NAMALWA (cell line): ENCODE data around the gene CHCHD6.

ENCODE experiments used
- DNase-seq: peaks from one replicate; pipeline ENCODE4 v3.0.0-alpha.2; 2015; ENCODE audit warnings: low spot score

Gene CHCHD6

GRCh38 chr3:126743781-126744180, 39.7 kb downstream of the CHCHD6 start:
- no peak for DNase-seq

DNA sequence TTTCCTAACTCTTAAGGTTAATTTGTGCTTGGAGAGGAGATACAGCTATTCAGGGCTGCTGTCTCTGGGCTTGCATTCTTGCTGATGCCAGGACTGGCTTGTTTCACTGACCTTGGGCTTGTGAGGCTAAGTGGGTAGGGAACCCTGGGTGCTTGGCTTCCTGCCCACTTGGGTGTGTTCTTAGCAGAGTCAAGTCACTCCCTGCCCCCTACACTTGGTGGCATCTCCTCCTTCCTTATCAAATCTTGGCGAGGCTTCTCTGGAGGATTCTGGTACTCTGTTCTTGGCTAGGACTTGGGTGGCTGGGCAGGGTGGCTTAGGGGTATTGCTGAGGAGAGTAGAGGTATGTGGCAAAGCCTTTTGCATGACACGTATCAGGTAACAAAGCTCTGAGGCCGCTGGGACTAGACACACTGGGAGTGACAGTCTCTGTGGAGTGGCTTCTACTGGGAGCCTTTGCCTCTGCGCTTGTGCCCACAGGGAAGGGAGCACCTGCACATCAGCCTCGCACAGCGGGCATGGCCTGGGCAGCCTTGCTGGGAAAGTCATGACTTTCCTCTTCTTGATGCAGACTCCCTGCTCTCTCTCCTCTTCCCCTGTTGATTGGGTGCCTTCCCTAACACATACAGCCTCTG, 41.8 kb downstream of the CHCHD6 start:
- no peak for DNase-seq

- no peak for DNase-seq
These were observed 42.5 kb downstream of the CHCHD6 start for GRCh38 chr3:126746395-126747177.

DNA sequence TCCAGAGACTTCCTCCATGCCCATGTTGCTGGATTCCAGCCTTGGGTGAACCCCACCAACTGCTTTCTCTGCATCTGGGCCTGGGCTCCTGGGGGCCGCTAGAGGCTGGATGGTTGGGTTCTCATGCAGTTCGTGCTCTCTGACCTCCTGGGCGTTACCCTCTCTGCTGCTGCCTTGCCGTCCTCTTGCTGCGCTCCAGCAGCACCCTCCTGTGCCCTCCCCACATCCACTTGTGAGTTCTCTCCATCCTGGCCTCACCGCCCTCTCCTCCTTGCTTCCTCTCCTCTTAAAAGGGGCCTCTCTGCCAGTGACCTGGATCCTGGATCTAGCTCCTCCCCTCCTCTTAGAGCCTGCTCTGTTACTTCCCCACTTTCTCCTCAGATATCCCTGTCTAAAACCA, 43.7 kb downstream of the CHCHD6 start:
- no peak for DNase-seq

GRCh38 chr3:126748701-126749546, 44.9 kb downstream of the CHCHD6 start:
- DNase-seq, result no peak

GRCh38 chr3:126749547-126749875, 45.5 kb downstream of the CHCHD6 start:
- no peak for DNase-seq

DNA sequence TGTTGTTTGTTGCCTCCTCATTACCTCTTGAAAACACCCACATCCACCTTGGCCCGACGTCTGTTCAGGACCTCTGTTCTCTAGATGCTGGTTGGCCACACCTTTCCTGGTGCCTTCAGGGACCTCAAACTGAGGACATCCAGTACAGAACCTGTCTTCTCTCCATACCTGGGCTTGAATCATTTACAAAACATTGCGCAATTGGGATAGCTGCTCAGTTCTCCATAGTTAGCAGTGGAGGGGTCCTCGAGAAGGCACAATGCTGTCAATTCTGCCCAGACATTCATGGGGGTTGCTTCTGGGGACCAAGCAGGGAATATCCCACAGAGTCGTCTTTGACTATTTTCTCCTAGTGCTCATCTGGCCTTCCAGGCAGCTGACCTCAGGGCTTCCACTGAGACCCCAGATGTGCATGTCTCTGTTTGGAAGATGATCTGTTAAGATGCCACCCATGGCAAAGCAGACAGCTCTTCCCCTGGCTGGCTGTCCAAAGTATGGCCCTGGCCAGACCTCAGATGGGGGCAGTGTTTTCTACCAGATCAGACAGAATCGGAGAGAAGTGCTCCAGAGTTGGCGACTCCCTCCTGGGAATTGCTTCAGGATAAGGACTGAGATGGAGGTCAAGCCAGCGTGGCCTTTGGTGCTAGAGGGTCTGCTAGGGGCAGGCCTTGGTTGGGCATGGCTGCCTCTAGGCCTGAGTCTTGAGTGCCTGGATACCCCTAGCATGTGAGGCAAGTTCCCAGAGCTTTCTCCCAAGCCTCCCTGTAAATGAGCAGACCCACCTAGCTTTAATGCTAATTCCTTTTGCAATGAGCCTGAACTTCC, 46.1 kb downstream of the CHCHD6 start:
- DNase-seq, result no peak

DNA sequence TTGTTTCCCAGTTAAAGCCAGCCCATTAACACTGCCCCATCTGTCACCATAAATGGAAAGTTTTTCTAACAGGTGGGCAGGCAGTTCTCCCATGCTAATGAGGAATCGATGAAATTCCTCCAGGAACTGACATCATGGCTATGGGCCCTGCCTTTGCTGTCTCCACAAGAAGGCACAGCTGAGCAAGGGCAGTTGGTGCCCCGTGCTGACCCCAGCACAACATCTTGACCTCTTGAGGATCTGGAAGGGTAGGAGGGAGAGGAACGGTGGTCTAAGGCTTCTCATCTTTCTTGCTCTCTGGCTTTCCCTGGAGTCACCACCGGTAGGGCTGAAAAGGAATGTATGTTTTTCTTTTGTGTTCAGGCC, 46.7 kb downstream of the CHCHD6 start:
- DNase-seq, result no peak

- DNase-seq, result no peak
These were observed 47.7 kb downstream of the CHCHD6 start for GRCh38 chr3:126751611-126752302.

DNA sequence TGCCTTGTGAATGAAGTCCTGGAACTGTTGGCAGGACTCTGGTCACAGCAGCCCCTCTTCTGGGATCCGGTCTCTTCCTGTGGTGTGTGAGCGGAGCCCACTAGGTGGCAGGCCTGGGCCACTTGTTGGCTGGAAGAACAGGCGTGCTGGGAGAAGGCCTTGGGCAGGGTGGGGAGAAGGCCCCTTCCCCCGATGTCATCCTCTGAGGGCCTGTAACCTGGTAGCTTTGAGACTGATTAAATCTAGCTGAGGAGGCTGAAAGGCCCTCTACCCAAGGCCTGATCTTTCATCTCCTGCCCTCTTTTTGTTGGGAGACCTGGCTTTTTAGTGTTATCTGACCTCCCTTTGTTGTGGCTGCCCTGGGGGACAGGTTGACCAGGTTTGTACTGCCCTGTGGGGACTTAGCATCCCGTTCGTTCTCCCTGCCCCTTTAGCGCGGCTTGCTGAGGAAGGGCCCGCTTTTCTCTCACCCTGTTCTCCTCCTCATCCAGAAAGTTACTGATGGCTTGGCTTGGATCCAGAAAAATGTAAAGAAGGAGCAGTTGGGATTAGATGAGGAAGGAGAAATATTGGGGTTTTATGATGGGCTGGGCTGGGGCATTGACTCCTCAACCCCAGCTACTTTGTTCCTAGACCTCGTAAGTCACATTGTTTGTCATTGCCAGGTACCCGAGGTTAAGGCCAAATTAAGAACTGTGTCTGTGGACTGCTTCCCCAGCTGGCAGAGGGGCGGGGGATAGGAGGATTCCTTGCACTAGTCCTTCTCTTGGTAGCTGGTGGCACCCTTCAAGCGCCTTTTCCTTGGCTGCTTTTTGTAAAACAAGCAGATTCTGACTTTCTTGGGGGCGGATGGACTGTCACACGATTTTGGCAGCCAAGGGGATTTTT, 48.5 kb downstream of the CHCHD6 start:
- peak; percentile 65 for DNase-seq

GRCh38 chr3:126753191-126754160, 49.4 kb downstream of the CHCHD6 start:
- no peak for DNase-seq

- no peak for DNase-seq
These were observed 51.8 kb downstream of the CHCHD6 start for GRCh38 chr3:126755866-126756265.

DNA sequence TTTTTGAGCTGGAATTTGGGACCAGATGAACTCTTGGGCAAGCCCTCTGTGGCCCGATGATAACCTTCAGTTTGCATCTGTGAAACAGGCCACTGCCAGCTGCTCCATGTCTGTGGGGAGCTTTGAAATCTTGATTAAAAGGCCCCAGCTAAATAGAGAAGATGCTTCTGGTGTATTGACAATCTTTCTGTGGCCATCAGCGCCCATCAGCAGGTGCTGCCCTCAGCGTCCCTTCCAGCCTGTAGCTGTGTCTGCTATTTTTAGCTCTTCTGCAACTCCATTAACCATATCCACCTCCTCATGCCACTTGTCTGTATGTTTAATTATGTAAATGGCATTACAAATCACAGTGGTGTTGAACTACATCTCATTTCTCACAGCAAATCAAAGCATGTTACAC, 54.0 kb downstream of the CHCHD6 start:
- DNase-seq, result no peak

- DNase-seq, result no peak
These were observed 54.8 kb downstream of the CHCHD6 start for GRCh38 chr3:126758882-126759281.

DNA sequence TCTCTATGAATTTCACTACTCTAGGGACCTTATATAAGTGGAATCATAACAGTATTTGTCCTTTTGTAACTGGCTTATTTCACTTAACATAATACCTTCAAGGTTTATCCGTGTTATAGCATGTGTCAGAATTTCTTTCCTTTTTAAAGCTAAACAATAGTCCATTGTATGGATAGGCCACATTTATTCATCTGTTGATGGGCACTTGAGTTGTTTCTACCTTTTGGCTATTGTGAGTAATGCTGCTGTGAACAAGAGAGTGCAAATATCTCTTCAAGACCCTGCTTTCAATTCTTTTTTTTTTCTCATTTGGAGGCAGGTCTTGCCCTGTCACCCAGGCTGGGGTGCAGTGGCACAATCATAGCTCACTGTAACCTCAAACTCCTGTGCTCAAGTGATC, 56.5 kb downstream of the CHCHD6 start:
- no peak for DNase-seq

DNA sequence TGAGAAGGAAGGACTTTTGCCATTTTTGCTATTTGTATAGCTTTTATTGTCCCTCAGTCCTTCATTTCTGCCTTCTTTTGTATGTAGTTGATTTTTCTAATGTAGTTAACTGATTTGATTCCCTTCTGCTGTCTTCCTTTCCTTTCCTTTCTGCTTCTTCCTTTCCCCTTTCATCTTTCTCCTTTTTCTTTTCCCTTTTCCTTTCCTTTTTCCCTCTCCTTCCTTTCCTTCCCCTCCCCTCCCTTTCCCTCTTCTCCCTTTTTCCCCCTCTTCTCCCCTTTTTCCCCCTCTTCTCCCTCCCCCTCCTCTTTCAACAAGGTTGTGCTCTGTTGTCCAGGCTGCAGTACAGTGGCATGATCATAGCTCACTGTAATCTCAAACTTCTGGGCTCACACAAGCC, 59.0 kb downstream of the CHCHD6 start:
- no peak for DNase-seq

DNA sequence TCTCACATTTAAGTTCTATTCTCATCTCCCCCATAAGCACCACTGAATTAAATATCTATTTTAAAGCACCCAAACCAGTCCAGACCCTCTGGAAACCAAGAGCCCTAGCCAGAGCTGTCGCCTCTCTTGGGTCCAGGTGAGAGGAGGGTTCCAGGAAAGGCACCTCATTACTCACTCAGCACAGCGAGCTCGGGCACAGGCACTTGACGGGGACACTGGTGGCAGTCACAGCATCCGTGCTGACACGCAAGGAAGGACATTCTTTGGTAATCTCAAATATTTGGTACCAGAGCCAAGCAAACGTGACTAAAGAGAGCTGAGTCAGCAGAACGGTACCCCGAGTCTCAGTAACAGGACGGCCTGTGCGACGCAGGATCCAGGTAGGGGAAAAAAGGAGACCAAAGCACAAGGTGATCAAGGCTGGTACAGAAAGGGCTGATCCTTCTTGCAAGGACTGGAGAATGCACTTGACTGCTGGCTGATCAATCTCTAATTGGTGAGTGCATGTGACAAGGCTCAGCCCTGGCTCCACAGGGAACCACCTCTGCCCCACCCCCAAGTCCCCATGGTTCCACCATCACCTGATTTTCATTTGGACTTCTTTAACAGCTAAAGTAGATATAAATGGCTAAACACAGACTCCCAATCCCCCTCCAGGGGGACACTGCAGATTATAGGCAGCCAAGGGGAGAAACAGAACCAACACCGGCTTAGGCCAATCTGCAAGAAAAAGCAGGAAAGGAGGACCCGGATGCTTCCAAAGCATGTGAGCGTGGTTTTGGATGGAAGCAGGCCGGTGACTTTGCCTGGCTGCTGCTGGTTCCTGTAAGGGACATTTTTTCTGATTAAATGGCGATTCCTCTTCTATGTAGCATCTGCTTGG, 61.4 kb downstream of the CHCHD6 start:
- no peak for DNase-seq

DNA sequence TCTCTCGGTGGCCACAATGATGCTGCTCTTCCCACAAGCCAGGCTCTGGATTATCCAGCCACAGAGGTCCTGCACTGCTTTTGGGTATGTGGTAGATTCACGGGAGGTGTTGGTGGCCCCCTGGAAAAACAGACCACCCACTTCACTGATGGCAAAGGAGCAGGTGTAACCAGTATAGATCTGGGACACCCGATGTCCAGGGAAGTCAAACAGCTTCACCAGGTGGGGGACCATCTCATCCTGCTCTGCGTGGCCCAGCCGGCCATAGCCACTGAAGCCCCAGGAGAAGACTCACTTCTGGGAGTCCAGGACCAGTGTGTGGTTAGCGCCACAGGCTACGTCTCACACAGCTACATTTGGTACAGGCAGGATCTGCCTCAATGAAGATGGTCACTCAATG, 62.6 kb downstream of the CHCHD6 start:
- no peak for DNase-seq
